ENCODE measurements around the gene HOXD9.

GRCh38 chr2:176100547-176101140, 21.9 kb upstream of the HOXD9 start:
- TF ChIP-seq EP300 (IDR thresholded peaks at IDR 0.05; ENCODE audit: borderline replicate concordance): no peak
- TF ChIP-seq RAD21 (IDR thresholded peaks at IDR 0.05; ENCODE audit: low read depth): no peak
- no peak for TF ChIP-seq REST (IDR thresholded peaks at IDR 0.05; ENCODE audit: low read depth)
- no peak for TF ChIP-seq YY1 (IDR thresholded peaks at IDR 0.05; ENCODE audit: low read depth)
- TF ChIP-seq NFIC (IDR thresholded peaks at IDR 0.05): no peak

Measured in Ishikawa (cell line).